Mesendoderm (in vitro differentiated cells): ENCODE data around the gene OPN1MW.
"Not testable (repeated sequence)": the region's sequence is repeated elsewhere in the genome, so short reads cannot be mapped to it uniquely, and the experiment has no call there.

Experiments used
- DNase-seq: peaks from one replicate; pipeline ENCODE4 v3.0.0; 2013
- H2AK5ac ChIP-seq: 2 replicates; pipeline ENCODE4 v1.6.1; 2013; ENCODE audit warnings: low read length, inconsistent platforms
- H2BK120ac ChIP-seq: 2 replicates; pipeline ENCODE4 v1.6.1; 2013; ENCODE audit warnings: low read depth, mild to moderate bottlenecking, low read length, moderate library complexity, mixed read lengths
- H2BK15ac ChIP-seq: replicated peaks from 2 replicates; pipeline ENCODE4 v1.6.1; 2013; ENCODE audit warnings: low read depth, mild to moderate bottlenecking, moderate library complexity
- H2BK5ac ChIP-seq: 2 replicates; pipeline ENCODE4 v1.6.1; 2013; ENCODE audit warnings: low read length, inconsistent platforms
- H3K18ac ChIP-seq: 2 replicates; pipeline ENCODE4 v1.6.1; 2013; ENCODE audit warnings: mild to moderate bottlenecking, low read length, mixed read lengths
- H3K23ac ChIP-seq: one replicate; pipeline ENCODE4 v1.6.1; 2013; ENCODE audit warnings: low read length
- H3K27ac ChIP-seq: 2 replicates; pipeline ENCODE4 v1.5.1; 2013; ENCODE audit warnings: low read depth, mild to moderate bottlenecking, inconsistent platforms, low read length, moderate library complexity
- H3K27me3 ChIP-seq: 2 replicates; pipeline ENCODE4 v1.6.1; 2013; ENCODE audit warnings: low read length, control low read depth, mild to moderate bottlenecking, inconsistent platforms; ENCODE audit not compliant: insufficient read depth, poor library complexity
- H3K36me3 ChIP-seq: 2 replicates; pipeline ENCODE4 v1.6.1; 2013; ENCODE audit warnings: low read length, inconsistent platforms; ENCODE audit not compliant: control insufficient read depth, insufficient read depth
- H3K4ac ChIP-seq: one replicate; pipeline ENCODE4 v1.6.1; 2013; ENCODE audit warnings: low read depth, mild to moderate bottlenecking, low read length, moderate library complexity
- H3K4me1 ChIP-seq: 2 replicates; pipeline ENCODE4 v1.6.1; 2013; ENCODE audit warnings: low read depth, low read length, inconsistent platforms; ENCODE audit not compliant: control insufficient read depth
- H3K4me2 ChIP-seq: 2 replicates; pipeline ENCODE4 v1.6.1; 2013; ENCODE audit warnings: low read length
- H3K4me3 ChIP-seq: 2 replicates; pipeline ENCODE4 v1.5.1; 2013; ENCODE audit warnings: mild to moderate bottlenecking, low read length
- H3K56ac ChIP-seq: one replicate; pipeline ENCODE4 v1.6.1; 2013; ENCODE audit warnings: low read length
- H3K79me1 ChIP-seq: 2 replicates; pipeline ENCODE4 v1.6.1; 2013; ENCODE audit warnings: low read length, inconsistent platforms
- H3K79me2 ChIP-seq: 2 replicates; pipeline ENCODE4 v1.6.1; 2013; ENCODE audit warnings: mild to moderate bottlenecking, low read length; ENCODE audit not compliant: control insufficient read depth, insufficient read depth
- H3K9ac ChIP-seq: 2 replicates; pipeline ENCODE4 v1.6.1; 2013; ENCODE audit warnings: low read length, inconsistent platforms
- H4K5ac ChIP-seq: one replicate; pipeline ENCODE4 v1.6.1; 2013; ENCODE audit warnings: low read length
- H4K8ac ChIP-seq: one replicate; pipeline ENCODE4 v1.6.1; 2013; ENCODE audit warnings: low read depth, mild to moderate bottlenecking, control low read depth, low read length, moderate library complexity
- WGBS: extraction: QIAGEN DNeasy Blood & Tissue Kit; methylation state at CpG from one replicate; pipeline ENCODE4 v1.1.7; 2013; ENCODE audit warnings: low lambda C conversion rate, missing lambda C conversion rate; ENCODE audit not compliant: insufficient coverage; ENCODE audit errors: extremely low coverage; 5-methylcytosine and 5-hydroxymethylcytosine counted together

Gene OPN1MW

DNA sequence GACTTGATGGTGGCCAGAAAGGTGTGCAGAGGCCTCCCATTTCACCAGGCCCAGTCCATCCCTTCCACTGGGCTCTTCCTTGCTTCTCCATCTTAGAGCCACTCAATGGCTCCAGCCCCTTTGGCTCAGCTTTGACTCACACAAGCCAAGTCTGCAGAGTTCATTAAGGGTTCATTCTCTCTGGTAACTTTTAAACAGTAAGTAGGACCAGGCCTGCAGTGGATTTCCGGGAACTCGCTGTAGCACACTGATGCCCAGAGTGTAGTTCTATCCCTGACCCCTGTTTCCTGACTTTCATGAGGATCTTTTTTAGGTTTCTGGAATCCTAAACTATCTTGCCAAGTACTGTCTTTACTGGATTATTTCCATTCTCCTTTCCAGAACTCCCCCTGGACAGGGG, 25.2 kb upstream of the OPN1MW start:
- not testable (repeated sequence) for H2BK5ac ChIP-seq, H3K27me3 ChIP-seq, H3K18ac ChIP-seq, H3K36me3 ChIP-seq, H2AK5ac ChIP-seq, H3K79me1 ChIP-seq, H2BK120ac ChIP-seq, H3K4me3 ChIP-seq, DNase-seq, H3K4me2 ChIP-seq, H3K9ac ChIP-seq, H3K56ac ChIP-seq, H2BK15ac ChIP-seq, H4K8ac ChIP-seq, H3K27ac ChIP-seq, H3K4ac ChIP-seq, H3K4me1 ChIP-seq, H3K23ac ChIP-seq, H4K5ac ChIP-seq, H3K79me2 ChIP-seq
- no CpG with 5 or more reads among the region's 2 CpGs for WGBS

DNA sequence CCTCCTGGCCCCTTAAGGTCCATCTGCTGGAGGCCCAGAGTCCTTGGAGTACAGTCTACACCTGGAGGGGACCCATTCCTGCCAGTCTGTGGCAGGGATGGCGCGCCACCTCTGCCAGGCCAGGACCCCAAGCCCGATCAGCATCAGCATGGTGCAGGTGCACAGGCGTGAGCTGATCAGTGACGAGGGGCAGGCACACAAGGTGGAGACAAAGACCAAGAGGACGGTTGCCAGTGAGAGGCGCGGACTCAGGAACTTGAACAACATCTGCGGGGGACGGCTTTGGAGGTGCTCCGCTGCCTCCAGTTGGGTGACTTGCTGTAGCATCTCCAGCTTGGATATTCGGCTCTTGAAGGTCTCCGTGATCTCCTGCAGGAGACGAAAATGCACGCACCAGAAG, 23.1 kb upstream of the OPN1MW start:
- WGBS = no CpG with 5 or more reads among the region's 15 CpGs
- not testable (repeated sequence) for H3K27ac ChIP-seq, H3K4ac ChIP-seq, DNase-seq, H3K79me2 ChIP-seq, H2BK120ac ChIP-seq, H3K18ac ChIP-seq, H3K36me3 ChIP-seq, H4K5ac ChIP-seq, H3K4me2 ChIP-seq, H3K56ac ChIP-seq, H2AK5ac ChIP-seq, H3K27me3 ChIP-seq, H2BK5ac ChIP-seq, H3K9ac ChIP-seq, H3K4me3 ChIP-seq, H3K4me1 ChIP-seq, H3K23ac ChIP-seq, H4K8ac ChIP-seq, H2BK15ac ChIP-seq, H3K79me1 ChIP-seq

DNA sequence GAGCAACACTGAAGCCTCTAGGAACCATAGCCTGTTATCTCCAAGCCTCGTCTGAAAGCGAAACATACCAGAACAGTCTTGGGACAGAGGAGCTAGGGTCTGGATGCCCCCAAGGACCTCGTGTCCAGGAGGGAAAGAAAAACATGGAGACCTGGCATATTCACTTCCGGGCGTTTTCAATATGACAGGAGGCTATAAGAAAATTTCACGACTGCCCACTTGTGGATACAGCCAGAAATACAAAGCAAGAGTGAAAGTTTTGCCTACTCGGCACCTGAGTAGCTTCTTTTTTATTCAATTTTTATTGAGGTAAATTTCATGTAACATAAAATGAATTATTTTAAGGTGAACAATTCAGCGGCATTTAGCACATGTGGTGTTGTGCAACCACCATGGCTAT, 17.5 kb upstream of the OPN1MW start:
- H3K9ac ChIP-seq, H3K4me2 ChIP-seq, H3K4ac ChIP-seq, H3K27ac ChIP-seq, H2AK5ac ChIP-seq, H2BK5ac ChIP-seq, DNase-seq, H3K79me1 ChIP-seq, H3K4me3 ChIP-seq, H2BK120ac ChIP-seq, H4K5ac ChIP-seq, H3K79me2 ChIP-seq, H4K8ac ChIP-seq, H3K56ac ChIP-seq, H2BK15ac ChIP-seq, H3K27me3 ChIP-seq, H3K36me3 ChIP-seq, H3K18ac ChIP-seq, H3K23ac ChIP-seq, H3K4me1 ChIP-seq: not testable (repeated sequence)
- WGBS = no CpG with 5 or more reads among the region's 8 CpGs

- H3K79me2 ChIP-seq, H3K56ac ChIP-seq, H3K23ac ChIP-seq, H2AK5ac ChIP-seq, H4K5ac ChIP-seq, DNase-seq, H3K4me3 ChIP-seq, H3K79me1 ChIP-seq, H2BK5ac ChIP-seq, H3K4me2 ChIP-seq, H3K9ac ChIP-seq, H2BK15ac ChIP-seq, H3K18ac ChIP-seq, H3K4ac ChIP-seq, H3K27me3 ChIP-seq, H3K4me1 ChIP-seq, H4K8ac ChIP-seq, H2BK120ac ChIP-seq, H3K36me3 ChIP-seq, H3K27ac ChIP-seq: not testable (repeated sequence)
- no CpG with 5 or more reads among the region's 13 CpGs for WGBS
Observed at GRCh38 chrX:154168384-154168783, 14.0 kb upstream of the OPN1MW start.

- not testable (repeated sequence) for H3K4ac ChIP-seq, H3K56ac ChIP-seq, H3K27me3 ChIP-seq, H4K8ac ChIP-seq, H2BK15ac ChIP-seq, H3K36me3 ChIP-seq, H3K18ac ChIP-seq, H2BK120ac ChIP-seq, H3K4me1 ChIP-seq, H4K5ac ChIP-seq, H3K4me2 ChIP-seq, H3K9ac ChIP-seq, H3K79me1 ChIP-seq, H3K23ac ChIP-seq, H2AK5ac ChIP-seq, H3K27ac ChIP-seq, H2BK5ac ChIP-seq, H3K4me3 ChIP-seq, DNase-seq, H3K79me2 ChIP-seq
- WGBS = no CpG with 5 or more reads among the region's 11 CpGs
Observed at GRCh38 chrX:154172535-154172943, 9.9 kb upstream of the OPN1MW start.

DNA sequence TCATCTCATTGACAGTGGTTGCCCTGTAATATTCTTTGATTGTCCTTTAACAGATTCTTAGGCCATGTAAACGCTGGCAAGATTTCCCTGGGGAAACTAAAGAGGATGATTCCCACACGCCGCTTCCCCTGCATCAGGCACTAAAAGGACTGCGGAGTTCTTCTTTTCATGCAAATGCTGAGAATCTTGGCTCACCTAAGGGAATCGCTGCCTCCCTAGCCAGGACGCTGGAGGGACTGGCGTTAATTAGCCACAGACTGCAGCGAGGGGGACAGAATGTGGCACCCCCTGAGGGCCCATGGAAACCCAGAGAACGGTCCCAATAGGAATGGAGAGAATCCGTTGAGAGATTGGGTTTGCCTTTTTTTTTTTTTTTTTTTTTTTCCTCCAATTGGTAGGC, 8.0 kb upstream of the OPN1MW start:
- not testable (repeated sequence) for H3K4me1 ChIP-seq, DNase-seq, H2AK5ac ChIP-seq, H3K4ac ChIP-seq, H3K79me2 ChIP-seq, H4K8ac ChIP-seq, H4K5ac ChIP-seq, H3K36me3 ChIP-seq, H3K4me3 ChIP-seq, H3K4me2 ChIP-seq, H3K9ac ChIP-seq, H2BK15ac ChIP-seq, H3K56ac ChIP-seq, H2BK5ac ChIP-seq, H3K18ac ChIP-seq, H3K27ac ChIP-seq, H3K23ac ChIP-seq, H3K27me3 ChIP-seq, H3K79me1 ChIP-seq, H2BK120ac ChIP-seq
- no CpG with 5 or more reads among the region's 10 CpGs for WGBS
